ENCODE results near the gene RBMS1.

The RBMS1 gene

GRCh38 chr2:160474891-160475787 lies 18.5 kb downstream of the RBMS1 start:
- in situ Hi-C loops (cut with MboI; ENCODE audit: low pct_unique_long_range_greater_than_20kb, low sequenced_read_pairs) = no loop called here
- no peak for DNase-seq

- DNase-seq = no peak
- in situ Hi-C loops (cut with MboI; ENCODE audit: low pct_unique_long_range_greater_than_20kb, low sequenced_read_pairs) = no loop called here
Measured at GRCh38 chr2:160474319-160474645, 19.3 kb downstream of the RBMS1 start.

GRCh38 chr2:160473468-160474318 lies 19.9 kb downstream of the RBMS1 start:
- in situ Hi-C loops (cut with MboI; ENCODE audit: low pct_unique_long_range_greater_than_20kb, low sequenced_read_pairs) = no loop called here
- no peak for DNase-seq

GRCh38 chr2:160472839-160473251 lies 20.8 kb downstream of the RBMS1 start:
- in situ Hi-C loops (cut with MboI; ENCODE audit: low pct_unique_long_range_greater_than_20kb, low sequenced_read_pairs) = no loop called here
- no peak for DNase-seq

GRCh38 chr2:160471950-160472349 lies 21.7 kb downstream of the RBMS1 start:
- no peak for DNase-seq
- in situ Hi-C loops (cut with MboI; ENCODE audit: low pct_unique_long_range_greater_than_20kb, low sequenced_read_pairs) = no loop called here

- no peak for DNase-seq
- in situ Hi-C loops (cut with MboI; ENCODE audit: low pct_unique_long_range_greater_than_20kb, low sequenced_read_pairs) = no loop called here
Measured at GRCh38 chr2:160469621-160470204, 23.9 kb downstream of the RBMS1 start.

- DNase-seq = no peak
Measured at GRCh38 chr2:160469164-160469563, 24.4 kb downstream of the RBMS1 start.

GRCh38 chr2:160467086-160467485 lies 26.5 kb downstream of the RBMS1 start:
- DNase-seq = no peak
- in situ Hi-C loops (cut with MboI; ENCODE audit: low pct_unique_long_range_greater_than_20kb, low sequenced_read_pairs) = no loop called here

More at GRCh38 chr2:160469164-160469563, 24.4 kb downstream of the RBMS1 start:
- in situ Hi-C loops (cut with MboI; ENCODE audit: low pct_unique_long_range_greater_than_20kb, low sequenced_read_pairs) = no loop called here

GRCh38 chr2:160465406-160465805 lies 28.2 kb downstream of the RBMS1 start:
- in situ Hi-C loops (cut with MboI; ENCODE audit: low pct_unique_long_range_greater_than_20kb, low sequenced_read_pairs) = no loop called here
- DNase-seq = no peak

GRCh38 chr2:160465002-160465401 lies 28.6 kb downstream of the RBMS1 start:
- in situ Hi-C loops (cut with MboI; ENCODE audit: low pct_unique_long_range_greater_than_20kb, low sequenced_read_pairs) = no loop called here
- no peak for DNase-seq

- in situ Hi-C loops (cut with MboI; ENCODE audit: low pct_unique_long_range_greater_than_20kb, low sequenced_read_pairs) = no loop called here
- no peak for DNase-seq
Measured at GRCh38 chr2:160464017-160464416, 29.6 kb downstream of the RBMS1 start.

- in situ Hi-C loops (cut with MboI; ENCODE audit: low pct_unique_long_range_greater_than_20kb, low sequenced_read_pairs) = no loop called here
Measured at GRCh38 chr2:160463245-160463644, 30.4 kb downstream of the RBMS1 start.

GRCh38 chr2:160460333-160460731 lies 33.3 kb downstream of the RBMS1 start:
- DNase-seq = no peak
- in situ Hi-C loops (cut with MboI; ENCODE audit: low pct_unique_long_range_greater_than_20kb, low sequenced_read_pairs) = no loop called here

More at GRCh38 chr2:160463245-160463644, 30.4 kb downstream of the RBMS1 start:
- DNase-seq = no peak

GRCh38 chr2:160459538-160460332 lies 33.9 kb downstream of the RBMS1 start:
- DNase-seq = no peak
- in situ Hi-C loops (cut with MboI; ENCODE audit: low pct_unique_long_range_greater_than_20kb, low sequenced_read_pairs) = no loop called here

- no peak for DNase-seq
- in situ Hi-C loops (cut with MboI; ENCODE audit: low pct_unique_long_range_greater_than_20kb, low sequenced_read_pairs) = no loop called here
Measured at GRCh38 chr2:160458718-160459453, 34.7 kb downstream of the RBMS1 start.

GRCh38 chr2:160457588-160457987 lies 36.0 kb downstream of the RBMS1 start:
- in situ Hi-C loops (cut with MboI; ENCODE audit: low pct_unique_long_range_greater_than_20kb, low sequenced_read_pairs) = no loop called here
- no peak for DNase-seq

GRCh38 chr2:160454070-160454797 lies 39.4 kb downstream of the RBMS1 start:
- in situ Hi-C loops (cut with MboI; ENCODE audit: low pct_unique_long_range_greater_than_20kb, low sequenced_read_pairs) = no loop called here
- no peak for DNase-seq

Data from KBM-7 (cell line).